GM18870 (cell line): ENCODE results near the gene PSMA3.
A peak's percentile ranks its signal among the peaks of the same experiment; 100 is the strongest.
"Not testable (repeated sequence)": the region's sequence is repeated elsewhere in the genome, so short reads cannot be mapped to it uniquely, and the experiment has no call there.

ENCODE experiments used
- ATAC-seq: cut with Tn5 transposase; IDR thresholded peaks from one replicate; pipeline ENCODE4 v1.9.1; 2021; ENCODE audit warnings: moderate library complexity; ENCODE audit not compliant: unreplicated experiment

PSMA3 gene

GRCh38 chr14:58244556-58245387, at the start of gene PSMA3:
PSMA3 (plus strand) TSS chr14:58244843; CDS start chr14:58244921, 78 bp downstream.
- ATAC-seq, result peak; percentile 89

GRCh38 chr14:58196198-58196597, 48.4 kb upstream of the PSMA3 start:
- no peak for ATAC-seq

GRCh38 chr14:58198086-58198485, 46.6 kb upstream of the PSMA3 start:
- no peak for ATAC-seq

GRCh38 chr14:58199726-58200479, 44.7 kb upstream of the PSMA3 start, which contains the start of gene ACTR10:
ACTR10 (plus strand) TSS chr14:58200149; CDS start chr14:58200218, 69 bp downstream.
- ATAC-seq, result peak; percentile 88

GRCh38 chr14:58200480-58200841, 44.2 kb upstream of the PSMA3 start:
- peak; percentile 7 for ATAC-seq

GRCh38 chr14:58200846-58201245, 43.8 kb upstream of the PSMA3 start:
- ATAC-seq, result no peak

GRCh38 chr14:58213176-58213575, 31.5 kb upstream of the PSMA3 start:
- ATAC-seq, result no peak

GRCh38 chr14:58215191-58215914, 29.3 kb upstream of the PSMA3 start:
- no peak for ATAC-seq

GRCh38 chr14:58216544-58216943, 28.1 kb upstream of the PSMA3 start:
- no peak for ATAC-seq

- no peak for ATAC-seq
Observed at GRCh38 chr14:58227096-58227819, 17.4 kb upstream of the PSMA3 start.

- ATAC-seq, result no peak
Observed at GRCh38 chr14:58238252-58239243, 6.1 kb upstream of the PSMA3 start.

- ATAC-seq, result no peak
Observed at GRCh38 chr14:58239244-58240195, 5.1 kb upstream of the PSMA3 start.

- ATAC-seq, result peak; percentile 33
Observed at GRCh38 chr14:58243790-58244555, 670 bp upstream of the PSMA3 start.

- no peak for ATAC-seq
Observed at GRCh38 chr14:58245562-58245961, 919 bp downstream of the PSMA3 start.

- ATAC-seq, result no peak
Observed at GRCh38 chr14:58249611-58250010, 5.0 kb downstream of the PSMA3 start.

GRCh38 chr14:58258156-58258555, 13.5 kb downstream of the PSMA3 start:
- no peak for ATAC-seq

GRCh38 chr14:58262005-58262404, 17.4 kb downstream of the PSMA3 start:
- not testable (repeated sequence) for ATAC-seq

GRCh38 chr14:58265401-58265800, 20.8 kb downstream of the PSMA3 start:
- ATAC-seq, result no peak
